ENCODE measurements around the gene AFMID. TPM values are rescaled to one million over a fixed set of nuclear protein-coding genes. Genes with fewer than 3 reads are reported as not detected.
"Not testable (repeated sequence)": the region's sequence is repeated elsewhere in the genome, so short reads cannot be mapped to it uniquely, and the experiment has no call there.

The AFMID gene
- total RNA-seq, 1 experiment from 2014 or later, result 12.1 TPM

- no peak for DNase-seq (ENCODE audit: low read depth)
These were observed 36.6 kb downstream of the AFMID start for GRCh38 chr17:78223765-78224164.

- DNase-seq (ENCODE audit: low read depth), result no peak
These were observed 37.3 kb downstream of the AFMID start for GRCh38 chr17:78224231-78225087.

- no peak for DNase-seq (ENCODE audit: low read depth)
These were observed 38.1 kb downstream of the AFMID start for GRCh38 chr17:78225088-78225865.

GRCh38 chr17:78226055-78226758 lies 39.0 kb downstream of the AFMID start:
- no peak for DNase-seq (ENCODE audit: low read depth)

GRCh38 chr17:78226759-78227454 lies 39.7 kb downstream of the AFMID start:
- peak; percentile 51 for DNase-seq (ENCODE audit: low read depth)

- peak; percentile 64 for DNase-seq (ENCODE audit: low read depth)
These were observed 40.3 kb downstream of the AFMID start for GRCh38 chr17:78227455-78227916.

GRCh38 chr17:78228176-78228575 lies 41.0 kb downstream of the AFMID start:
- DNase-seq (ENCODE audit: low read depth), result no peak

- DNase-seq (ENCODE audit: low read depth), result peak; percentile 8
These were observed 43.2 kb downstream of the AFMID start for GRCh38 chr17:78230252-78230962.

GRCh38 chr17:78230996-78231935 lies 44.1 kb downstream of the AFMID start, which contains the start of gene TMEM235:
Gene TMEM235, plus strand, starts transcription at chr17:78231631. Its CDS starts 393 bp downstream, at chr17:78232024.
- no peak for DNase-seq (ENCODE audit: low read depth)

- peak; percentile 46 for DNase-seq (ENCODE audit: low read depth)
These were observed 45.1 kb downstream of the AFMID start for GRCh38 chr17:78231991-78232858.

- DNase-seq (ENCODE audit: low read depth), result no peak
These were observed 45.7 kb downstream of the AFMID start for GRCh38 chr17:78232859-78233173.

- no peak for DNase-seq (ENCODE audit: low read depth)
These were observed 46.5 kb downstream of the AFMID start for GRCh38 chr17:78233678-78234077.

GRCh38 chr17:78234261-78234865 lies 47.2 kb downstream of the AFMID start:
- DNase-seq (ENCODE audit: low read depth), result no peak

GRCh38 chr17:78235022-78235421 lies 47.9 kb downstream of the AFMID start:
- DNase-seq (ENCODE audit: low read depth), result not testable (repeated sequence)

- DNase-seq (ENCODE audit: low read depth), result no peak
These were observed 48.7 kb downstream of the AFMID start for GRCh38 chr17:78235885-78236284.

- peak; percentile 2 for DNase-seq (ENCODE audit: low read depth)
These were observed 49.4 kb downstream of the AFMID start for GRCh38 chr17:78236362-78237127.

GRCh38 chr17:78237401-78238012 lies 50.3 kb downstream of the AFMID start:
- peak; percentile 3 for DNase-seq (ENCODE audit: low read depth)

Measured in Daoy (cell line).